ENCODE results near the gene PDZRN4. TPM values are rescaled to one million over a fixed set of nuclear protein-coding genes. Genes with fewer than 3 reads are reported as not detected.

PDZRN4 gene
- total RNA-seq, 2 experiments from 2014 or later = not detected

GRCh38 chr12:41380878-41381277 lies 192.8 kb downstream of the PDZRN4 start:
- no peaks in the 10 kb centered on the region for H3K9me3 Mint-ChIP-seq (ENCODE audit: insufficient read depth)
- no peaks in the 10 kb centered on the region for H3K4me1 Mint-ChIP-seq (ENCODE audit: low read depth)
- H3K36me3 Mint-ChIP-seq (ENCODE audit: low read depth) = no peaks in the 10 kb centered on the region

GRCh38 chr12:41402801-41403200 lies 214.7 kb downstream of the PDZRN4 start:
- Mint-ChIP-seq H3K27ac (no peak overlapping the region), H3K4me1 (ENCODE audit: low read depth) (no peaks in the 10 kb centered on the region), H3K4me3 (no peak overlapping the region), H3K9me3 (ENCODE audit: insufficient read depth) (peaks cover 10% of the 10 kb centered on the region), H3K27me3 (ENCODE audit: low read depth) (no peaks in the 10 kb centered on the region), H3K36me3 (ENCODE audit: low read depth) (no peaks in the 10 kb centered on the region)
- DNase-seq (no peak), ATAC-seq (no peak)
- ChIA-PET POLR2A (no interaction called here), CTCF (no interaction called here)

More at GRCh38 chr12:41380878-41381277, 192.8 kb downstream of the PDZRN4 start:
- ATAC-seq (no peak), DNase-seq (no peak)
- no peak overlapping the region for H3K27ac Mint-ChIP-seq
- H3K4me3 Mint-ChIP-seq = no peak overlapping the region
- POLR2A ChIA-PET = no interaction called here
- H3K27me3 Mint-ChIP-seq (ENCODE audit: low read depth) = no peaks in the 10 kb centered on the region
- CTCF ChIA-PET = no interaction called here

- Mint-ChIP-seq H3K4me1 (ENCODE audit: low read depth) (no peaks in the 10 kb centered on the region), H3K27me3 (ENCODE audit: low read depth) (no peaks in the 10 kb centered on the region), H3K27ac (no peak overlapping the region), H3K9me3 (ENCODE audit: insufficient read depth) (peaks cover 14% of the 10 kb centered on the region), H3K4me3 (no peak overlapping the region), H3K36me3 (ENCODE audit: low read depth) (no peaks in the 10 kb centered on the region)
- ChIA-PET CTCF (no interaction called here), POLR2A (no interaction called here)
- ATAC-seq (no peak), DNase-seq (no peak)
Observed at GRCh38 chr12:41407232-41407799, 219.2 kb downstream of the PDZRN4 start.

GRCh38 chr12:41409628-41410027 lies 221.5 kb downstream of the PDZRN4 start:
- peaks cover 10% of the 10 kb centered on the region for H3K9me3 Mint-ChIP-seq (ENCODE audit: insufficient read depth)
- ChIA-PET CTCF (no interaction called here), POLR2A (no interaction called here)
- H3K4me1 Mint-ChIP-seq (ENCODE audit: low read depth) = no peaks in the 10 kb centered on the region
- no peak for ATAC-seq
- H3K27ac Mint-ChIP-seq = no peak overlapping the region
- no peaks in the 10 kb centered on the region for H3K36me3 Mint-ChIP-seq (ENCODE audit: low read depth)
- H3K27me3 Mint-ChIP-seq (ENCODE audit: low read depth) = no peaks in the 10 kb centered on the region
- H3K4me3 Mint-ChIP-seq = no peak overlapping the region
- DNase-seq = no peak

- DNase-seq (no peak), ATAC-seq (no peak)
- no peak overlapping the region for H3K4me3 Mint-ChIP-seq
- H3K27ac Mint-ChIP-seq = no peak overlapping the region
- H3K4me1 Mint-ChIP-seq (ENCODE audit: low read depth) = no peaks in the 10 kb centered on the region
- H3K36me3 Mint-ChIP-seq (ENCODE audit: low read depth) = no peaks in the 10 kb centered on the region
- ChIA-PET CTCF (no interaction called here), POLR2A (no interaction called here)
- no peaks in the 10 kb centered on the region for H3K27me3 Mint-ChIP-seq (ENCODE audit: low read depth)
- no peaks in the 10 kb centered on the region for H3K9me3 Mint-ChIP-seq (ENCODE audit: insufficient read depth)
Observed at GRCh38 chr12:41418586-41418985, 230.5 kb downstream of the PDZRN4 start.

- no peak for DNase-seq
- no peak for ATAC-seq
- ChIA-PET CTCF (no interaction called here), POLR2A (no interaction called here)
- Mint-ChIP-seq H3K27me3 (ENCODE audit: low read depth) (no peaks in the 10 kb centered on the region), H3K9me3 (ENCODE audit: insufficient read depth) (no peaks in the 10 kb centered on the region), H3K27ac (no peak overlapping the region), H3K4me1 (ENCODE audit: low read depth) (no peaks in the 10 kb centered on the region), H3K36me3 (ENCODE audit: low read depth) (no peaks in the 10 kb centered on the region), H3K4me3 (no peak overlapping the region)
Observed at GRCh38 chr12:41419131-41419893, 231.2 kb downstream of the PDZRN4 start.

- no peak overlapping the region for H3K4me3 Mint-ChIP-seq
- ChIA-PET POLR2A (no interaction called here), CTCF (no interaction called here)
- no peak for DNase-seq
- H3K4me1 Mint-ChIP-seq (ENCODE audit: low read depth) = no peaks in the 10 kb centered on the region
- no peaks in the 10 kb centered on the region for H3K36me3 Mint-ChIP-seq (ENCODE audit: low read depth)
- ATAC-seq = no peak
- H3K9me3 Mint-ChIP-seq (ENCODE audit: insufficient read depth) = no peaks in the 10 kb centered on the region
- H3K27ac Mint-ChIP-seq = no peak overlapping the region
- H3K27me3 Mint-ChIP-seq (ENCODE audit: low read depth) = no peaks in the 10 kb centered on the region
Observed at GRCh38 chr12:41424651-41425050, 236.5 kb downstream of the PDZRN4 start.

GRCh38 chr12:41433460-41433859 lies 245.3 kb downstream of the PDZRN4 start:
- no peak for DNase-seq
- H3K27me3 Mint-ChIP-seq (ENCODE audit: low read depth) = no peaks in the 10 kb centered on the region
- H3K4me3 Mint-ChIP-seq = no peak overlapping the region
- no peak for ATAC-seq
- ChIA-PET POLR2A (no interaction called here), CTCF (interaction anchor here (0.9 kb wide), 1 partner anchor 8 kb away, joined by 4 read pairs; no protein-coding TSS in a partner anchor)
- no peaks in the 10 kb centered on the region for H3K4me1 Mint-ChIP-seq (ENCODE audit: low read depth)
- no peak overlapping the region for H3K27ac Mint-ChIP-seq
- H3K9me3 Mint-ChIP-seq (ENCODE audit: insufficient read depth) = no peaks in the 10 kb centered on the region
- no peaks in the 10 kb centered on the region for H3K36me3 Mint-ChIP-seq (ENCODE audit: low read depth)

GRCh38 chr12:41436076-41436475 lies 248.0 kb downstream of the PDZRN4 start:
- no peak for ATAC-seq
- Mint-ChIP-seq H3K27me3 (ENCODE audit: low read depth) (no peaks in the 10 kb centered on the region), H3K4me1 (ENCODE audit: low read depth) (no peaks in the 10 kb centered on the region), H3K36me3 (ENCODE audit: low read depth) (no peaks in the 10 kb centered on the region), H3K27ac (no peak overlapping the region), H3K9me3 (ENCODE audit: insufficient read depth) (no peaks in the 10 kb centered on the region), H3K4me3 (no peak overlapping the region)
- POLR2A ChIA-PET = no interaction called here
- CTCF ChIA-PET = no interaction called here
- no peak for DNase-seq

- H3K36me3 Mint-ChIP-seq (ENCODE audit: low read depth) = no peaks in the 10 kb centered on the region
- no peaks in the 10 kb centered on the region for H3K27me3 Mint-ChIP-seq (ENCODE audit: low read depth)
- no peaks in the 10 kb centered on the region for H3K9me3 Mint-ChIP-seq (ENCODE audit: insufficient read depth)
- no peaks in the 10 kb centered on the region for H3K4me1 Mint-ChIP-seq (ENCODE audit: low read depth)
- ATAC-seq = no peak
- ChIA-PET POLR2A (no interaction called here), CTCF (no interaction called here)
- no peak overlapping the region for H3K4me3 Mint-ChIP-seq
- DNase-seq = no peak
- no peak overlapping the region for H3K27ac Mint-ChIP-seq
Observed at GRCh38 chr12:41437563-41437962, 249.4 kb downstream of the PDZRN4 start.

- H3K27me3 Mint-ChIP-seq (ENCODE audit: low read depth) = no peaks in the 10 kb centered on the region
- ChIA-PET POLR2A (no interaction called here), CTCF (no interaction called here)
- no peaks in the 10 kb centered on the region for H3K4me1 Mint-ChIP-seq (ENCODE audit: low read depth)
- no peak overlapping the region for H3K27ac Mint-ChIP-seq
- H3K4me3 Mint-ChIP-seq = no peak overlapping the region
- DNase-seq = no peak
- H3K9me3 Mint-ChIP-seq (ENCODE audit: insufficient read depth) = no peaks in the 10 kb centered on the region
- no peak for ATAC-seq
- H3K36me3 Mint-ChIP-seq (ENCODE audit: low read depth) = no peaks in the 10 kb centered on the region
Observed at GRCh38 chr12:41438854-41439541, 250.9 kb downstream of the PDZRN4 start.

- Mint-ChIP-seq H3K9me3 (ENCODE audit: insufficient read depth) (no peaks in the 10 kb centered on the region), H3K4me1 (ENCODE audit: low read depth) (no peaks in the 10 kb centered on the region), H3K4me3 (no peak overlapping the region), H3K27me3 (ENCODE audit: low read depth) (no peaks in the 10 kb centered on the region), H3K36me3 (ENCODE audit: low read depth) (no peaks in the 10 kb centered on the region), H3K27ac (no peak overlapping the region)
- ATAC-seq (no peak), DNase-seq (no peak)
- ChIA-PET POLR2A (no interaction called here), CTCF (no interaction called here)
Observed at GRCh38 chr12:41439801-41440200, 251.7 kb downstream of the PDZRN4 start.

Data from activated CD8-positive, alpha-beta T cell treated with anti-CD3 and anti-CD28 coated beads, Interleukin-2, amount 10 ng/mL, durations not matched to agents 7 days and 5 days (primary cell).